OCI-LY1 (cell line): ENCODE measurements around the gene SEL1L2.

Source experiments
- CTCF ChIP-seq: fragments of 200-600 bp; sonication (generic), shearing (Covaris generic); IDR thresholded peaks from 2 replicates; pipeline ENCODE4 v1.5.1; 2017; ENCODE audit warnings: mild to moderate bottlenecking, antibody characterized with exemption, low read length, moderate library complexity, mixed read lengths
- EZH2 ChIP-seq: fragments of 200-600 bp; sonication (generic), shearing (Covaris generic); IDR thresholded peaks from 2 replicates; pipeline ENCODE4 v1.8.0; 2017; ENCODE audit warnings: borderline replicate concordance, mixed run types, mild to moderate bottlenecking, antibody characterized with exemption, low read length, moderate library complexity, mixed read lengths

- no peak for TF ChIP-seq CTCF
- TF ChIP-seq EZH2: no peak
Observed at GRCh38 chr20:13936781-13937576, 53.4 kb downstream of the SEL1L2 start.
